Measurements from ENCODE around the gene KBTBD4. TPM values are rescaled to one million over a fixed set of nuclear protein-coding genes. Genes with fewer than 3 reads are reported as not detected.

Gene KBTBD4
- total RNA-seq, 4 donors from 2014 or later: 25.0 to 35.6 (median 30.4) TPM

DNA sequence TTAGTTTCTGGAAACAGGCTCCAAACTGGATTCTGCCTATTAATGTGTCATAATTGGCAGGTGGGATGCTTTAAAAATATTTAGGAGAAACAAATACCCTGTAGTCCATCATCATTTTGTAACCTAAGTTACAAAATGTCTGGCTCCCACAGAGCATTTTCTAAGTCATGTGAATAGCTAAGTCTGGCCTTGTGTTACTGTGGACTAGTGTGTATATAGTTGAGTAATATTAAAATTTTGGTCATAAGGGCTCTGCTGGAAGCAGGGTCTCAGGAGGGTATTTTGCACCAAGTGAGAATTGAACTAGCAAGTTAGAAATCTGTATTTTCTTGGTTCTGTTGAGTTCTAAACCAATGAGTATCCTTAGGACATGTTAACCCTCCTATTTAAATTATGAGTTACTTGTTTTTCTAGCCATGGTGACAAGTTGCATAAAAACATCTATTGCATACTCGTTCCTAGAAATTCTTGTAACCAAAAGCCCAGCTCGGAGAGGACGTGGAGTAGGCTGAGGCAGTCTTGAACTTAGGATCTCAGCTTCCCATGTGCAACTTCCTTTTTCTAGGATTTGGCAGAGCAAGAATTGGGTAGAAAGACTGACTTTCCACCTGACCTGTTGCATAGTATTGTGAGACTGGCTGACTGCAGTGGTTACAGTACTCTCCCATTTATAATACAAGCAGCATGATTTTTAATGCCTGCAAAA, 8.0 kb downstream of the KBTBD4 start:
- H3K27me3 ChIP-seq: no peaks in the 10 kb centered on the region
- TF ChIP-seq POLR2A (IDR thresholded peaks at IDR 0.05): no peak
- TF ChIP-seq, protein P1, sequence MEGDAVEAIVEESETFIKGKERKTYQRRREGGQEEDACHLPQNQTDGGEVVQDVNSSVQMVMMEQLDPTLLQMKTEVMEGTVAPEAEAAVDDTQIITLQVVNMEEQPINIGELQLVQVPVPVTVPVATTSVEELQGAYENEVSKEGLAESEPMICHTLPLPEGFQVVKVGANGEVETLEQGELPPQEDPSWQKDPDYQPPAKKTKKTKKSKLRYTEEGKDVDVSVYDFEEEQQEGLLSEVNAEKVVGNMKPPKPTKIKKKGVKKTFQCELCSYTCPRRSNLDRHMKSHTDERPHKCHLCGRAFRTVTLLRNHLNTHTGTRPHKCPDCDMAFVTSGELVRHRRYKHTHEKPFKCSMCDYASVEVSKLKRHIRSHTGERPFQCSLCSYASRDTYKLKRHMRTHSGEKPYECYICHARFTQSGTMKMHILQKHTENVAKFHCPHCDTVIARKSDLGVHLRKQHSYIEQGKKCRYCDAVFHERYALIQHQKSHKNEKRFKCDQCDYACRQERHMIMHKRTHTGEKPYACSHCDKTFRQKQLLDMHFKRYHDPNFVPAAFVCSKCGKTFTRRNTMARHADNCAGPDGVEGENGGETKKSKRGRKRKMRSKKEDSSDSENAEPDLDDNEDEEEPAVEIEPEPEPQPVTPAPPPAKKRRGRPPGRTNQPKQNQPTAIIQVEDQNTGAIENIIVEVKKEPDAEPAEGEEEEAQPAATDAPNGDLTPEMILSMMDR (IDR thresholded peaks at IDR 0.05 in 4 of 5, conservative IDR thresholded peaks at IDR 0.05 in 1 of 5): no peak
- intact Hi-C loops (cut with DNase I; ENCODE audit: low total_unique reads) (loop anchor here (10.0 kb wide), 1 partner anchor 194 kb away; the partner anchor contains the start of gene FNBP4), in situ Hi-C loops (cut with MboI; ENCODE audit: low sequenced_read_pairs in 4 of 4) (no loop called here)
- H3K36me3 ChIP-seq: peaks cover 0 to 46% of the 10 kb centered on the region in 2 donors
- H3K4me1 ChIP-seq: peaks cover 36 to 38% of the 10 kb centered on the region in 2 donors
- ATAC-seq (peak; percentile 34 to 74), DNase-seq (no peak)
- H3K4me3 ChIP-seq: no peak overlapping the region
- no peaks in the 10 kb centered on the region for H3K9me3 ChIP-seq
- H3K27ac ChIP-seq: peak overlapping the region; percentile 7 to 60 (median 46)

DNA sequence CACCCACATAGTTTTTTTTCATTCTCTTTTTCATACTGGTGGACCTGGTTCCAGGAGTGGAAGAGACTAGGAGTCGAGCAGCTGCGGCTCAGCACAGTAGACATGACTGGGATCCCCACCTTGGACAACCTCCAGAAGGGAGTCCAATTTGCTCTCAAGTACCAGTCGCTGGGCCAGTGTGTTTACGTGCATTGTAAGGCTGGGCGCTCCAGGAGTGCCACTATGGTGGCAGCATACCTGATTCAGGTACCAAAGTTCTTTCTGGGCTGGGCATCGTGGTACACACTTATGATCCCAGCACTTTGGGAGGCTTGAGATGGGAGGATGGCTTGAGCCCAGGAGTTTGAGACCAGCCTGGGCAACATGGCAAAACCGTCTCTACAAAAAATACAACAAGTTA, 9.1 kb downstream of the KBTBD4 start:
- Histone ChIP-seq H3K4me3 (no peak overlapping the region), H3K27me3 (no peaks in the 10 kb centered on the region), H3K9me3 (no peaks in the 10 kb centered on the region), H3K36me3 (peaks cover 0 to 38% of the 10 kb centered on the region in 2 donors), H3K4me1 (peaks cover 42 to 43% of the 10 kb centered on the region in 2 donors), H3K27ac (peak overlapping the region in 2 of 4 donors; percentile 32 to 42)
- ATAC-seq (no peak), DNase-seq (no peak)
- in situ Hi-C loops (cut with MboI; ENCODE audit: low sequenced_read_pairs in 4 of 4): no loop called here
- intact Hi-C loops (cut with DNase I; ENCODE audit: low total_unique reads): loop anchor here (10.0 kb wide), 1 partner anchor 195 kb away; the partner anchor contains the start of gene FNBP4
- TF ChIP-seq POLR2A (IDR thresholded peaks at IDR 0.05): no peak
- TF ChIP-seq, protein P1 (IDR thresholded peaks at IDR 0.05 in 4 of 5, conservative IDR thresholded peaks at IDR 0.05 in 1 of 5): no peak

DNA sequence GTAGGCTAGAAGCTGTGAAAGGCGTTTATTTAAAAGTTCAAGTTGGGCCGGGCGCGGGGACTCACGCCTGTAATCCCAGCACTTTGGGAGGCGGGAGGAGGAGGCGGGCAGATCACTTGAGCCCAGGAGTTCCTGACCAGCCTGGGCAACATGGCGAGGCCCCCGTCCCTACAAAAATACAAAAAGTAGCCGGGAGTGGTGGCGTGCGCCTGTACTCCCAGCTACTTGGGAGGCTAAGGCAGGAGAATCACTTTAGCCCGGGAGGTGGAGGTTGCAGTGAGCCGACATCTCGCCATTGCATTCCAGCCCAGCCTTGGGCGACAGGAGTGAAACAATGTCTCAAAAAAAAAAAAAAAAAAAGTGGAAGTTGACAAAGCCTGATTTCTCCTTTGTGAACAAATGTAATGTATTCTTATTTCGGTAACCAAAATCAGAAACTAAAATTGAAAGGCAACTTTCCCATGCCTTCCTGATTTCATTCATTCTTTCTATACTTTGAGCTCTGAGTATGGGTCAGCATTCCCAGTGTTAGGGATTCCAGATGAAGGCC, 12.5 kb downstream of the KBTBD4 start:
- intact Hi-C loops (cut with DNase I; ENCODE audit: low total_unique reads) (no loop called here), in situ Hi-C loops (cut with MboI; ENCODE audit: low sequenced_read_pairs in 4 of 4) (no loop called here)
- H3K9me3 ChIP-seq: no peaks in the 10 kb centered on the region
- TF ChIP-seq, protein P1 (IDR thresholded peaks at IDR 0.05 in 4 of 5, conservative IDR thresholded peaks at IDR 0.05 in 1 of 5): no peak
- TF ChIP-seq POLR2A (IDR thresholded peaks at IDR 0.05): no peak
- no peaks in the 10 kb centered on the region for H3K27me3 ChIP-seq
- peak overlapping the region; percentile 81 to 89 (median 86) for H3K27ac ChIP-seq
- peak overlapping the region; percentile 80 to 97 (median 84) for H3K4me3 ChIP-seq
- ATAC-seq: no peak
- H3K36me3 ChIP-seq: peaks cover 0 to 7% of the 10 kb centered on the region in 2 donors
- H3K4me1 ChIP-seq: peaks cover 20% of the 10 kb centered on the region in 2 donors
- DNase-seq: no peak

DNA sequence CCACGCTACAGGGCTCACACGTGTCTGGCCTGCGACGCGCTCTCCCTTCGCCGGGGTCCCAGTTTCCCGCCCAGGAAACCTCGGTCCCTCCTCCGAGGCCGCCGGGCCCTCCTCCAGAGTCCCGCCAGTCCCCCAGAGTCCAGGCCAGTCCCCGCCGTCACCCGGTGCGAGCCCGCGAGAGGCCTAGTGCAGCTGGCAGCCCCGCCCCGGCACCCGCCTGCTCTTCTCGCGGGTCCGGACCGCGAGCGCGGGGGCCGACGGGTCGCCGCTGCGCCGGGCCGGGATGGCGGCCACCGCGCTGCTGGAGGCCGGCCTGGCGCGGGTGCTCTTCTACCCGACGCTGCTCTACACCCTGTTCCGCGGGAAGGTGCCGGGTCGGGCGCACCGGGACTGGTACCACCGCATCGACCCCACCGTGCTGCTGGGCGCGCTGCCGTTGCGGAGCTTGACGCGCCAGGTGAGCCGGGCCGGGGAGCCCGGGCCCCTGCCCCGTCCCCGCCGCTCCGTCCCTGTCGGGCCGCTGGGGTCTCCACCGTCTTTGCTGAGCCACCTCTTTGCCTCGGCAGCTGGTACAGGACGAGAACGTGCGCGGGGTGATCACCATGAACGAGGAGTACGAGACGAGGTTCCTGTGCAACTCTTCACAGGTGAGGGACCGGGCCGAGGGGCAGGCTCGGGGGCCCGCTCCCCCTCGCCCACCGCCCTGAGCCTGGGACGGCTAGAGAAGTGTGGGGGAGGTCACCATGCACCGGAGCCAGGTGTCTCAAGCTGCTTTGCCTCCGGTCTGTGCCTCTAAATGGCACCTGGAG, 13.2 kb downstream of the KBTBD4 start, which contains the start of gene PTPMT1:
Gene PTPMT1, plus strand, starts transcription at position 260 of the 809 bp plus-strand sequence. Its CDS starts 24 bp downstream, at position 284.
- Histone ChIP-seq H3K36me3 (peaks cover 0 to 7% of the 10 kb centered on the region in 2 donors), H3K27me3 (no peaks in the 10 kb centered on the region), H3K9me3 (no peaks in the 10 kb centered on the region), H3K27ac (peak within 1 kb of the TSS; percentile 81 to 89 (median 86)), H3K4me1 (peaks cover 19 to 20% of the 10 kb centered on the region in 2 donors), H3K4me3 (peak within 1 kb of the TSS; percentile 80 to 97 (median 84))
- in situ Hi-C loops (cut with MboI; ENCODE audit: low sequenced_read_pairs in 4 of 4): no loop called here
- intact Hi-C loops (cut with DNase I; ENCODE audit: low total_unique reads): no loop called here
- DNase-seq (peak; percentile 38 to 70), ATAC-seq (peak; percentile 73 to 85)
- peak; percentile 39 to 75 for TF ChIP-seq POLR2A (IDR thresholded peaks at IDR 0.05)
- TF ChIP-seq, protein P1 (IDR thresholded peaks at IDR 0.05 in 4 of 5, conservative IDR thresholded peaks at IDR 0.05 in 1 of 5): no peak
